ENCODE data around the gene CD68. TPM values are rescaled to one million over a fixed set of nuclear protein-coding genes. Genes with fewer than 3 reads are reported as not detected.
A peak's percentile ranks its signal among the peaks of the same experiment; 100 is the strongest.
"Not testable (repeated sequence)": the region's sequence is repeated elsewhere in the genome, so short reads cannot be mapped to it uniquely, and the experiment has no call there.

CD68 gene
- polyA plus RNA-seq, 4 donors, result 43.0 to 78.7 (median 53.9) TPM

DNA sequence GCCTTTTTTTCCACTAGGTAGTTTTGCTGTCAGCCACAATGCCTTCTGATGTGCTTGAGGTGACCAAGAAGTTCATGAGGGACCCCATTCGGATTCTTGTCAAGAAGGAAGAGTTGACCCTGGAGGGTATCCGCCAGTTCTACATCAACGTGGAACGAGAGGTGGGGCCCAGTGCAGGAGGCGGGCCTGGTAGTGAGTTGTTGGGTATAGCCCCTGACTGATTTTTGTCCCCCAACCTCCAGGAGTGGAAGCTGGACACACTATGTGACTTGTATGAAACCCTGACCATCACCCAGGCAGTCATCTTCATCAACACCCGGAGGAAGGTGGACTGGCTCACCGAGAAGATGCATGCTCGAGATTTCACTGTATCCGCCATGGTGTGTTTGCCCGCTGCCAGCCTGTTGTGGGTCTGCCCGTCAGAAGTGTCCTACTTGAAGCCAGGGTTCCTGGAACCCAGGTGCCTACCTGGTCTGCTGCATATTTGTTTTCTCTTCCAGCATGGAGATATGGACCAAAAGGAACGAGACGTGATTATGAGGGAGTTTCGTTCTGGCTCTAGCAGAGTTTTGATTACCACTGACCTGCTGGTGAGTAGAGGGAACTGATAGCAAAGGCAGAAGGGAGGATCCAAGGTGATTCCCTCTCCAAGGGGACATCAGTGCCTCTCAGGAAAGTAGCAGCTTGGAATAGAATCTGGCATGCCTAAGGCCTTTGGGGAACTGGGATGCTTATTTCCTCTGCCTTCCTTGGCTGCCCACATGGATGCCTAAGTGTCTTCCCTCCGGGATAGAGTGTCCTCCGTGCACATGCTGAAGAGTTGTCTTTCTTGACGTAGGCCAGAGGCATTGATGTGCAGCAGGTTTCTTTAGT lies 1.9 kb upstream of the CD68 start:
- no peak for DNase-seq (ENCODE audit: low read depth in 4 of 4, low spot score in 3 of 4)

DNA sequence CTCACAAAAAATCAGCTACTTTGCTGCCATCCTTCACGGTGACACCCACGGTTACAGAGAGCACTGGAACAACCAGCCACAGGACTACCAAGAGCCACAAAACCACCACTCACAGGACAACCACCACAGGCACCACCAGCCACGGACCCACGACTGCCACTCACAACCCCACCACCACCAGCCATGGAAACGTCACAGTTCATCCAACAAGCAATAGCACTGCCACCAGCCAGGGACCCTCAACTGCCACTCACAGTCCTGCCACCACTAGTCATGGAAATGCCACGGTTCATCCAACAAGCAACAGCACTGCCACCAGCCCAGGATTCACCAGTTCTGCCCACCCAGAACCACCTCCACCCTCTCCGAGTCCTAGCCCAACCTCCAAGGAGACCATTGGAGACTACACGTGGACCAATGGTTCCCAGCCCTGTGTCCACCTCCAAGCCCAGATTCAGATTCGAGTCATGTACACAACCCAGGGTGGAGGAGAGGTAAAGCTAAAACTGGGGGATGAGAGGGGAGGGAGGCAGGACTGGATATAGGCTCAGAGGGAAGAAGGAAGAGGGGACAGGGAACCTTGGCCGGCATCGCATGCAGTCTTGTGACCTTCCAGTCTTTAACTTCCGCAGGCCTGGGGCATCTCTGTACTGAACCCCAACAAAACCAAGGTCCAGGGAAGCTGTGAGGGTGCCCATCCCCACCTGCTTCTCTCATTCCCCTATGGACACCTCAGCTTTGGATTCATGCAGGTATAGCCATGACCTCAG lies 581 bp downstream of the CD68 start:
- DNase-seq (ENCODE audit: low read depth in 4 of 4, low spot score in 3 of 4), result no peak

DNA sequence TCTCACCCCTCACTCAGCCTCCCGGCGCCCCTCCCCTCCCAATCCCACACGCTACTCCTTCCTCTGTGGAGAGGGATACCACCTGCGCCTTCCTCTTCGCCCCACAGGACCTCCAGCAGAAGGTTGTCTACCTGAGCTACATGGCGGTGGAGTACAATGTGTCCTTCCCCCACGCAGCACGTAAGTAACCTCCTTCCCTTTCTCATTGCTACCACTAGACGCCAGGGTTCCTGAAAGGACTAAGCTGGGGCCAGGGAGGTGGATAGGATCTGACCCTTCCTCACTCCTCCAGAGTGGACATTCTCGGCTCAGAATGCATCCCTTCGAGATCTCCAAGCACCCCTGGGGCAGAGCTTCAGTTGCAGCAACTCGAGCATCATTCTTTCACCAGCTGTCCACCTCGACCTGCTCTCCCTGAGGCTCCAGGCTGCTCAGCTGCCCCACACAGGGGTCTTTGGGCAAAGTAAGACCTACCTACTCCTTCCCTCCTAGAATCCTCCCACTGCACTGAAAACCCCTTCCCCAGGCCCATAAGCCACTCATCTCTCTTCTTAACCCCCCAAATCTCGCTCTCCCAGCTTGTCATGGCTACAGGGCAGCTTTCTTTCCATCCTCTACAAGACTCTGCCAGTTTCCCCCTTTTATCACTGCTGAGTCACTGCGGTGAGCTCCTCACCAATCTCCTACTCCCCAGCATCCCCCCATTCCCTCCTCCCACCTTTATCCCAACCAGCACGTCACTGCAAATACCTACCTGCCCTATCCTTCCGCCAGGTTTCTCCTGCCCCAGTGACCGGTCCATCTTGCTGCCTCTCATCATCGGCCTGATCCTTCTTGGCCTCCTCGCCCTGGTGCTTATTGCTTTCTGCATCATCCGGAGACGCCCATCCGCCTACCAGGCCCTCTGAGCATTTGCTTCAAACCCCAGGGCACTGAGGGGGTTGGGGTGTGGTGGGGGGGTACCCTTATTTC lies 1.5 kb downstream of the CD68 start:
- DNase-seq (ENCODE audit: low read depth in 4 of 4, low spot score in 3 of 4), result no peak

DNA sequence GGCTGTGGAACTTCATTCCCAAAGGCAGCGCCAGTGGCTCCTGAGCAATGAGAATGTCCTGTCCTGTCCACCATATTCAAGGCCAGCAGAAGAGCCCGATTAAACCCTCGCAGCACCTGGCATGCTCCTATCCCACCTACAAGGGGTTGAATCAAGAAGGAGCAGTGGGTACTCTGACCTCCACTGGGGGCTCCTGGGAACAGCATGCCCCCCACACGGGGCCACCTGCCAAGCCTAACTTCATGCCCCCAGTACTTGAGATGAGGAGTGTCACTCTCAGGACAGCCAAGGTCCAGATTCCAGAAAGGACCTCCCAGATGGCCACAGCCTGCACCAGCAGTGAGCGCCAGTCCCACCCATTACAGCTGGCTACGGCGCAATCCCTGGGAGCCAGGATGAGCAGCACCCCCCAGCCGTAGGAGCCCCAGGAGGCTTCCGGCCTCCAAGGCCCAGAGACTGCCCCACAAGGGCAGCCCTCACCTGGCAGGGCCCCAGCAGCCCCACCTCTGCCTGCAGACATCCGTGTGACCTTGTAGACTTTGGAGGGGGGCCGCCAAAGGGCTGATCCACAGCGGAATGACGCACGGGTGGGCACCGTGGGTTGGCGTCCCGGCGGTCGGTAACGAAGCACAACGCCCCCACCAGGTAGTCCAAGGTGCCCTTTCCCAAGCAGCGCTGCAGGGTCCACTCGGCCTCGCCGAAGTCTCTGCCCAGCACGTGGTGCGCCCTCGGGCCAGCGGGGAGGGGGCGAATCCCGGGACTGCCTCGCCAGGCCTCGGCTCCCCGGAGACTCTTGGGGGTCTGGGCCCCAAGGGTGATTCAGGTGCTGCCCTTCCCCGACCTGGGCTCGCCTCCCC lies 3.2 kb downstream of the CD68 start:
- no peak for DNase-seq (ENCODE audit: low read depth in 4 of 4, low spot score in 3 of 4)

DNA sequence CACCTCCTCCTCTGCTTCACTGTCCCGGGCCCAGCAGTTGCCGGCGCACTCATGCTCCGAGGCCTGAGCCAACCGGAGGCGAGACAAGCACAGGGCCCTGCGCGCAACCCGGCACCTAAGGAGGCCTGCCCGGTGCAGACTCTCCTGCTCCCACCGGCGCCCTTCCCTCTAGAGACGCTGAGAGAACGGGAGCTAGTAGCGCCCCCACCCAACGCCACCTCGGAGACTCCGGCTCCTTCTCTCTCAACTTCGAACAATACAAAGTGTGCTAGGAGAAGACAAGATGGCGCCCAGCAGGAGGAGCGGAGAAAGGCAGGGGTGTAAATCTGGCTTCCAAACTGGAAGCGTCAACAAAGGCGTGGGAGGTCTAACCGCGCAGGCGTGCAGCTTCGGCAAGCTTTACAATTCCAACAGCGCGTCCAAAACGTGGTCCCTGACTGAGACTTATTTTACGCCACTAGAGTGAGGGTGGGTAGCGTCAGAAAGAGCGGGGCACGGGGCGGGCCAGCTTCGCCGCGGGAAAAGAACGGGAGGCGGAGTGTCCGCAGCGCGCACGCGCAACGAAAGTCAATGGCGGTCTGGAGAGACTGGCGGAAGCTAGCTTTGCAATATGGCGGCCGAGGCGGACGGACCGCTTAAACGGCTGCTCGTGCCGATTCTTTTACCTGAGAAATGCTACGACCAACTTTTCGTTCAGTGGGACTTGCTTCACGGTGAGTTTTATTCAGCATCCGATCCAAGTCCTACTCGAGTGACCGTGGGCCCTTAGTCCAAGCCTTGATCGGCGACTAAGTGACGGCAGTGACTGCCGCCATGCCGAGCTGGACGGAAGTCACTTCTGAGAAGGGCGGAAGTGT lies 4.0 kb downstream of the CD68 start, which contains the start of gene MPDU1:
MPDU1 (plus strand) TSS at position 600 of the 857 bp plus-strand sequence; CDS start at position 611, 11 bp downstream.
- DNase-seq (ENCODE audit: low read depth in 4 of 4, low spot score in 3 of 4), result peak; percentile 92 to 98 (median 96)

DNA sequence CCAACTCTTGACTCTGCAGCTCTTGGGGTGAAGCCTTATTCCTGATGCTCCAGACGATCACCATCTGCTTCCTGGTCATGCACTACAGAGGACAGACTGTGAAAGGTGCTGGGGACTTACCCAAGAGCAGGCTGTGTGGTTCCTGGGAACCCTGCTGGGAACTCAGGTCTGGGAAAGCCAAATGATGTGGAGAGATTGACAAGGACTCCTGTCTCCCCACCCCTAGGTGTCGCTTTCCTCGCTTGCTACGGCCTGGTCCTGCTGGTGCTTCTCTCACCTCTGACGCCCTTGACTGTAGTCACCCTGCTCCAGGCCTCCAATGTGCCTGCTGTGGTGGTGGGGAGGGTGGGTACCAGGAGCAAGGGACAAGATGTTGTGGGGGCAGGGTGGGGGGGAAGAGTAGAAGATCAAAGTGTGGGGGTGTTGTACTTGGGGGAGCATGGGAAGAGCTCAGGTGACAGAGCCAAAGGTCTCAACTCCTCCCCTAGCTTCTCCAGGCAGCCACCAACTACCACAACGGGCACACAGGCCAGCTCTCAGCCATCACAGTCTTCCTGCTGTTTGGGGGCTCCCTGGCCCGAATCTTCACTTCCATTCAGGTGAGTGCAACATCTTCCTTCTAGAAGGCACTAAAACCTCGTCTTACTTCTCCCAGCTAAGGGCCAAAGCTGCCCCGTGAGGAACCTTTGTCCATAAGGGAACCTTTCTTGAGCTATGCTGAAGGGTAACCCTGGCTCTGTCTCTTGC lies 7.4 kb downstream of the CD68 start:
- DNase-seq (ENCODE audit: low read depth in 4 of 4, low spot score in 3 of 4), result no peak

DNA sequence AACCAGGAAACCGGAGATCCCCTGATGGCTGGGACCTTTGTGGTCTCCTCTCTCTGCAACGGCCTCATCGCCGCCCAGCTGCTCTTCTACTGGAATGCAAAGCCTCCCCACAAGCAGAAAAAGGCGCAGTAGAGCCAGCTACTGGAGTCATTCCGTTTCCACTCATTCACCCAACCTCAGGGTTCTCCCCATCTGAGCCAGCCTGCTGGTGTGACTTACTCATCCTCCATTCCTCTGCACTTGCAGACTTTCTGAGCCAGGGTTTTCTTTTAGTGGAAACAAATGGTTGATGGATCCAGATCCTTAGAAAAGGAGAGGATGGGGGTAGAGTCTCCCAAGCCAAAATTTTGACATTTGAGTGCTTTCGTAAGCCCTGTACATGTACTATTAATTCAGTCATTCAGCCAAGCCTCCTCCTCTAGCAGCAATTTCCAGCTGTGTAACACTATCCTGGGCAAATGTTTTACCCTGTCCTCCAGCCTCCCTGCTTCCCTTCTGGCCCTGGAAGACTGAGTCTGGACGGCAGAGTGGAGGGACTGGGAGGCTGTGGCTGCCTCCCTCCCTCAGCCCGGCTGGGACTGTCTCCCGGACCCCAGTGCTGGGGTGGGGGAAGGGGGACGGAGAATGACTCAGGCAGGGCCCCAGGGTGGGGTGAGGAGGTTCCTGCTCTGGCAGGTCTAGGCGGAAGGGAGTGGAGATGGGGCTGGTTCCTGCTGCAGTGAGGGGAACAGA lies 8.1 kb downstream of the CD68 start:
- DNase-seq (ENCODE audit: low read depth in 4 of 4, low spot score in 3 of 4), result no peak

DNA sequence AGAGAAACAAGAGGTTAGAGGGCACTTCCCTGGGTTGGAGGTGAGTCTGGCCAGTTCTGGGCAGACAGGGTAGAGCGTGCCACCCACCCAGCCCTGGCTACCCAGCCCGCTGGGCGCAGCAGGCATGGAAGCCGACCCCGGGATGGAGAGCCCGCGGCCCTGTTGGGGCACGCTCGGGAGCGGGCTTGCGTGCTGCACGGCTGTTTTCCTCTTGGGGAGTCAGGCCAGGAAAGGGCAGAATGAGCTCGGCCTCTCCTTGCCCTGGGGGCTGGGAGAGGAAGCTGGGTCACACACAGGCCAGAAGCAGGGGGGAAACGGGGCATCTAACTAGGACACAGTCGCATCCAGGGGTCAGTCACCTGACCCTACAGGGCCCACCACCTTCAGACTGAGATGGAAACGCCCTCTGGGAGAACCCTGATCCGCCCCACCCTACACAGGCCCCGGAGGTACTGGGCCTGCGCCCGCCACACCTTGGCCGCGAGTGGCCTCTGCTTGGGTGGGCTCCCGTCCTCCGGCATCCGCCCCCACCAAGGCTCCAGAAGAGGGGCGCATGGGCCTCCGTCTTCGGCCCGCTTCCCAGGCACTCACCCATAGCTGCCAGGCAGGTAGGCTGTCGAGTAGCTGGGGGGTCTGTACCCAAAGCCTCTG lies 9.2 kb downstream of the CD68 start:
- DNase-seq (ENCODE audit: low read depth in 4 of 4, low spot score in 3 of 4), result no peak

DNA sequence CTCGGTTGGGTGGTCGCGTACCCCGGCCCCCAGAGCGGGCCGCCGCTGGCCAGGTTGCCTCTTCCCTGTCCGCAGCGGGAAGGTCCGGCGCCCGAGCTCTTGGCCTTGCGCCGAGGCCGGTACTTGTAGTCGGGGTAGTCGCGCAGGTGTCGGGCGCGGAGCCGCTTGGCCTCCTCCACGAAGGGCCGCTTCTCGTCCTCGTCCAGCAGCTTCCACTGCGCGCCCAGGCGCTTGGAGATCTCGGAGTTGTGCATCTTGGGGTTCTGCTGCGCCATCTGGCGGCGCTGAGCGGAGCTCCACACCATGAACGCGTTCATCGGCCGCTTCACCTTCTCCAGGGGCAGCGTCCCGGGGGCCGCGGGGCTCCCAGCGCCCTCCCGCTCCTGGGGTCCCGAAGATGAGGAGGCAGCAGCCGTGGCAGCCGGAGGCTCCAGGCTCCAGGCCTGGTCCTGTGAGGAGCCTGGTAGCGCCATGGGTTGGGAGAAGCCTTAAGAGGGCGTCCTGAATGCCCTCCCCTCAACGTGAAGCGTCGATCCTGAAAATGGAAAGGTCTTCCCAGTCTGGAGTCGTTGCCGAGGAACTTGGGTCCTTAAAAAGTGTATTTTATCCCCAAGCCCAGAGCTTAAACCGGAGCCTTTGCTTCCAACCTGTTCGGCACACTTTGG lies 9.9 kb downstream of the CD68 start:
- peak; percentile 66 to 83 (median 77) for DNase-seq (ENCODE audit: low read depth in 4 of 4, low spot score in 3 of 4)

DNA sequence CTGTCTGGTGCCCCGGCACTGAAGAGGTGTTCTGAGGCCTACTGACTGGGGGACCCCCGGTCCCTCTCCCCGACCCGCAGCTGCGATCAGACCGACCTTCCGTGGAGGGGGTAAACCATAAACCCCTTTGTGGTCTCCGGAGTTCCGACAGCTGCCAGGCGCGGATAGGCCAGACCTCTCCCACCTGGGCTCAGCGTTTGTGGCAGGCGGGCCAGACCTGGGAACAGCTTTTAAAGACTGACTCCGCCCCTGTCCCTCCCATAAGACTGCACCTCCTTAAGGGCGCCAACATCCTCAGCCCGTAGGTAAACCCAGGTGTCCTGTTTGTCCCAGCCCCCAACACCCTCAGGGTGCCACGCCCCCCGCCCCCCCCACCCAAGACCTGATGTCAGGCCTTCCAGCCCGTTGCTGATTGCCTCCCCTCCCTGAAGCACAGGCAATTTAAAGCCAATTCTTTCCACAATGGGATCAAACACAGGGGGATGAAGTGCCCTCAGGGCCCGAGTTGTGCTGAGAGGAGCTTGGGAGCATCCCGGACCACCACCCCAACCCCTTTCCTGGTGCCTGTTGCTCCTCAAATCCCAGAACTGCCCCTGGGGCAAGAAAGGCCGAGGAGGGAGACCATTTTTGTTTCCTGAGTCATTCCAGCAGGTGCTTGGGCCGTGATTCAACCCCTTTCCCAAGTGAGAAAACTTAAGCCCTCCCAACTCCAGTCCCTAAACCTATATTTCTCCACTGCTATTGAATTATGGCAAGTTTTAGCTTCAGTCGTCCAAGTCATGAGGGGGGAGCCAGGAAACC lies 10.7 kb downstream of the CD68 start, which contains the start of gene SOX15:
SOX15 (minus strand) TSS at position 204 of the 801 bp plus-strand sequence. CDS start 418 bp downstream, outside the sequence.
- DNase-seq (ENCODE audit: low read depth in 4 of 4, low spot score in 3 of 4), result no peak

DNA sequence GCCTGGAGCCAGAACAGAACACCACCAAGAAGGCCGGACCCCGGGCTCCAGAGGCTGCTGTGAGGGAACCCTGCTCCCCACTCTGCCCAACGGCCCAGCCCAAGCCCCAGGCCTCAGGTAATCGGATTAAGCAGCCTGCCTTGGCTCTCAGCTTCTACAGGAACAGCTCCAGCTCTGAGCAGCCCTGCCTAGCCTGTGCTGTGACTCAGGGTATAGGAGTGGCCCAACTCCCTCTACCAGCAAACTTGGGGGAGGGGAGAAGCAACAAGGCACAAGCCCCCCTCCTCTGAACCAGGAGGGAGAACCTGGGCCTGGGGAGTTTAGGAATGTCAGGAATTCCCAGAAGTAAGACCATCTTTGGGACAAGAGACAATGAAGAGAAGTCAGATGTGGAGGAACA lies 11.3 kb downstream of the CD68 start:
- no peak for DNase-seq (ENCODE audit: low read depth in 4 of 4, low spot score in 3 of 4)

DNA sequence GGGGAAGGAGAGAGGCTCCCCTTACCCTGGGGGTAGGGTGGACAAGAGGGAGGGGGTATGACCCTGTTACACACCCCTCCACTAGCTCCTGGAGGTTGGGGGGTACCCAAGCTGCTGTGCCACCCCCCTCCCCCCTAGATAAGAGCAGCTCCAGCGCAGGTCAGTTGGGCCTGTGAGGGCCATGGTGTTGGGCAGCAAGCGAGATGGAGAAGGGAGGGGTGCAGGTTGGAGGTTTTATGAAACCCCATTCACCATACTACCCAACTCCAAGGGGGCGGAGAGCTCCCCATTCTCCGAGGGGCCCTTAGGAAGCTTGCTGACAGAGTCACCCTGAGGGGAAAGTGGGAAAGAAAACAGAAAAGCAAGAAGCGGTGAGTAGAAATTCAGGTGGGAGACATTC lies 12.2 kb downstream of the CD68 start:
- DNase-seq (ENCODE audit: low read depth in 4 of 4, low spot score in 3 of 4), result no peak

DNA sequence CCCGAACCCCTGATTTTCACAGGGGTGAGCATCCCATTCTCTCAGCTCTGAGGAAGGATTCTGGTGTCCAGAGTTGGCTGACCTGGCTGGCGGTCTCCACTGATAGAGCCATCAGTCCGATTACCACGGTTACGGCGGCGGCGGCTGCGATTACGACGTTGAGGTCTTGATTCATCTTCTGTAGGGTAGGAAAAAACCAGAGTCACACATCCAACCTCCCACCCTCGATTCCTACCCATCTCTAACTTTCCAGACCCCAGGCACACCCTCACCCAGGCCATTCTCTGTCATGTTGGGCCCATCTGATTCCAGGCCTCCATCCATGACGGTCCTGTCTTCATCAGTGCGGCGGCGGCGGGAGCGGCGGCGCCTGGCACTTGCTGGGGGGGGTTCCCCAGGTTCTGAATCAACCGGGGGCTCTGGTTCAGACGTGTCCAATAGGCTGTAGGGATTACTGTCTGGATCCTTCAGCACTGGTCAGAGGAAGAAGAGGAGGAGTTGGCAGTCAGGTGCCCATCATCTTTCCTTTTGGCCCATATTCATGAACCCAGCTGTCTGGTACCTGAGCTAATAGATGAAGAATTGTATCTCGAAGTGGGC lies 13.1 kb downstream of the CD68 start:
- no peak for DNase-seq (ENCODE audit: low read depth in 4 of 4, low spot score in 3 of 4)

DNA sequence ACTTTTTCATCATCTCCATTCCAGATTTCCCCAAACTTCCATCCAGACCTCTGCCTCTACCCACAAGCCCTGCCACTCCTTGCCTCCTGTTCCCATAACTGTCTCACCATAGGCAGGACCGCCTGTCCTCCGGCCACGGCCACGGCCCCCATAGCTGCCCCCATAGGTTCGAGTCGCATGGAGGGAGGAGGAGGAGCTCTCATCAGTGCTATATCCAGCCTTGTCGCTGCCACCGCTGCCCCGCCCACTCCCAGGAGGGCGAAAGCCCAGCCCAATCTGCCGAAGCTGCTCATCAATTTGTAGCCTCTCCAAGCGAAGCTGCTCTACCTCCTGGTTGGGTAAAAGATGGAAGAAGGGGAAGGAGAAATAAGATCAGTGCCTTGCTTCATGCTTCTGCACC lies 13.9 kb downstream of the CD68 start:
- no peak for DNase-seq (ENCODE audit: low read depth in 4 of 4, low spot score in 3 of 4)

DNA sequence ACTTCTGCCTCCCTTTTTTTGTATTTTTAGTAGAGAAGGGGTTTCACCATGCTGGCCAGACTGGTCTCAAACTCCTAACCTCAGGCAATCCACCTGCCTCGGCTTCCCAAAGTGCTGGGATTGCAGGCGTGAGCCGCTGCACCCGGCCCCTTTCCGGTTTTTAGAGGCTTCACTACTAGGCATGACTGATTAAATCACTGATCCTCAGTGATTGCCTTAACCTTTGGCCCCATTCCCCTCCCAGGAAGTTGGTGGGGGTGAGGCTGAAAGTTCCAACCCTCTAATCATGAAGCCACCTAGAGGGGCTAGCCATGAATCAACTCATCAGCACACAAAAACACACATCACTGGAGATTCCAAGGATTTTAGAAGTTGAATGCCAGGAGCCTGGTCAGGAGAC lies 18.1 kb downstream of the CD68 start:
- not testable (repeated sequence) for DNase-seq (ENCODE audit: low read depth in 4 of 4, low spot score in 3 of 4)

All from right renal pelvis (tissue), 4 donors.